KOPT-K1 (cell line): Measurements from ENCODE around the gene CHSY1.
"Not testable (repeated sequence)": the region's sequence is repeated elsewhere in the genome, so short reads cannot be mapped to it uniquely, and the experiment has no call there.

ENCODE experiments used
- H3K27ac ChIP-seq: fragments of 200-600 bp; sonication (generic); 2 replicates; pipeline ENCODE4 v1.5.1; 2016; ENCODE audit warnings: antibody characterized with exemption, mild to moderate bottlenecking, low read depth, low read length; ENCODE audit not compliant: poor library complexity, severe bottlenecking
- H3K36me3 ChIP-seq: fragments of 200-600 bp; sonication (generic); 2 replicates; pipeline ENCODE4 v1.5.1; 2017; ENCODE audit warnings: antibody characterized with exemption, mild to moderate bottlenecking, low read length, moderate library complexity; ENCODE audit not compliant: insufficient read depth
- H3K9me3 ChIP-seq: fragments of 200-600 bp; sonication (generic); 2 replicates; pipeline ENCODE4 v1.5.1; 2017; ENCODE audit warnings: antibody characterized with exemption, low read length, mild to moderate bottlenecking; ENCODE audit not compliant: insufficient read depth, poor library complexity, severe bottlenecking

The CHSY1 gene, protein sequence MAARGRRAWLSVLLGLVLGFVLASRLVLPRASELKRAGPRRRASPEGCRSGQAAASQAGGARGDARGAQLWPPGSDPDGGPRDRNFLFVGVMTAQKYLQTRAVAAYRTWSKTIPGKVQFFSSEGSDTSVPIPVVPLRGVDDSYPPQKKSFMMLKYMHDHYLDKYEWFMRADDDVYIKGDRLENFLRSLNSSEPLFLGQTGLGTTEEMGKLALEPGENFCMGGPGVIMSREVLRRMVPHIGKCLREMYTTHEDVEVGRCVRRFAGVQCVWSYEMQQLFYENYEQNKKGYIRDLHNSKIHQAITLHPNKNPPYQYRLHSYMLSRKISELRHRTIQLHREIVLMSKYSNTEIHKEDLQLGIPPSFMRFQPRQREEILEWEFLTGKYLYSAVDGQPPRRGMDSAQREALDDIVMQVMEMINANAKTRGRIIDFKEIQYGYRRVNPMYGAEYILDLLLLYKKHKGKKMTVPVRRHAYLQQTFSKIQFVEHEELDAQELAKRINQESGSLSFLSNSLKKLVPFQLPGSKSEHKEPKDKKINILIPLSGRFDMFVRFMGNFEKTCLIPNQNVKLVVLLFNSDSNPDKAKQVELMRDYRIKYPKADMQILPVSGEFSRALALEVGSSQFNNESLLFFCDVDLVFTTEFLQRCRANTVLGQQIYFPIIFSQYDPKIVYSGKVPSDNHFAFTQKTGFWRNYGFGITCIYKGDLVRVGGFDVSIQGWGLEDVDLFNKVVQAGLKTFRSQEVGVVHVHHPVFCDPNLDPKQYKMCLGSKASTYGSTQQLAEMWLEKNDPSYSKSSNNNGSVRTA

DNA sequence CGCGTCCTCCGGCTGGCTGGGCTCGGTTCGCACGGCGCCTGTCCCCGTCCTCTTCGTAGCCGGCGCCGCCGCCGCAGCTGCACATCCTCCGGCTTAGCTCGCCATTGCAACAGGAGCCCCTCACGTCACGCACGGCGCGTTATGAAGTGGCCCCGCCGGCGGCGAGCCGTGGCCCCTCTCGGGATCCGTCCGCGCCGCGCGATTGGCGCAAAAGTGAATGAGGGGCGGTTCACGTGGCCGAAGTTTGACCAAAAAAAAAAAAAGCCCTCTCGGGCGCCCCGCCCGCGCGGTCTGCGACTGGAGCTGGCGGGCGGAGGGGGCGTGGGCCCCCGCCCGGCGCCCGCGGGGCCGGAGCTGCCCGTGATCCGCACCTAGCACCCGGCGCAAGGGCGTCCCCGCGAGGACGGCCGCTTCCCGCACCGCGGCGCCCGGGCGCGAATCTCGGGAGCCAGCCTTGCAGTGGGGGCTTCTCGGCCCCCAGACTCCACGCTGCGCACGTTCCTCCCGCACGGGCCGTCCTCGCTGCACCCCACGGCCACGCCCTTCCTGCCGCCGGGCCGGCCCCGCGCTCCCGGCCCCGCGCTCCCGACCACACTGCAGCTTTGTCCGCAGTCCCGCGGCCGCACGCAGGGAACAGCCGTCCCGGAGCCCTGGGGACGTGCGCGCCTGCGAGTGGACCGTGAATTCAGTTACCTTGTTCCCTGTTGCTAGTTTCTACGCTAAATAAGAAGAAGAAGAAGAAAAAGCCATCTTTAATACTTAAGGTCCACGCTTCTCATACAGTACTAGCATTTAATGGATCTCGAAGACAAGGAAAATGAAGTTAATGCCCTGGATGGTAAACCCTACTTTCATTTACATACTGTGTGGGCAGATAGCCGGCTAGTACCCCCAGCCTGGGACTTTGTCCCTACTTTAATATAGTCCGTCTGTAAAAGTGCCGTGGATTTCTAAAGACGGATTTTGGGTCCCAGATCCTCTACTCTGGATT is at the start of gene CHSY1:
Gene CHSY1 (minus strand): TSS at position 219 of the 991 bp plus-strand sequence. CDS start 592 bp downstream, outside the sequence.
- H3K27ac ChIP-seq = peak within 1 kb of the TSS; percentile 67

GRCh38 chr15:101296418-101297405 is 44.9 kb upstream of the CHSY1 start:
- Histone ChIP-seq H3K9me3 (no peaks in the 10 kb centered on the region), H3K27ac (no peak overlapping the region), H3K36me3 (peaks cover 15% of the 10 kb centered on the region)

More for the DNA sequence above, at the start of gene CHSY1:
- no peaks in the 10 kb centered on the region for H3K9me3 ChIP-seq
- H3K36me3 ChIP-seq = peaks cover 12% of the 10 kb centered on the region; the same call in 1 of the 2 replicates

DNA sequence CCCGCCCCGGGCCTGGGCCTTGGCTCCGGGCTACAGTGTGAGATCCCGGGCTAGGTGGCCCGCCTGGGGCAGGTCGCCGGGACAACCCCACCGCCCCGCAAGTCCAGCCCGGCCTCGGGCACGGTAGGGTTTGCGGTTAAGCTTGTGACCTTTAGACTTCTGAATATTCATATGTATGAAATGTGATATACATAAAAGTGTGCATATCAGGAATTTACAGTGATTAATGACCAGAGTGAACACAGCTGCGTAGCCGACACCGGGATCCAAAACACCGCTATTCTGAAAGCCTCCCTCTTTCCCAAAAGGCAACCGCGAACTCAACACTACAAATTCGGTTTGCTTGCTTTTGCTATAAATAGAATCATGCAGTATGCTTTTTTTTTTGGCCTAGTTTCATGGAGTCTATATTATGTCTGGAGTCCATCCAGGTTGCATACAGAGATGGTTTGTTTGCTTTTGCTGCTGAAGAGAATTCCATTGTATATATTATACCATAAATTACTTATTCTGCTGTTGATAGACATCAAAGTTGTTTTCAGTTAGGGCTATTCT is 43.8 kb upstream of the CHSY1 start:
- Histone ChIP-seq H3K36me3 (peaks cover 25% of the 10 kb centered on the region), H3K9me3 (no peaks in the 10 kb centered on the region), H3K27ac (peak overlapping the region; percentile 91)

GRCh38 chr15:101294731-101295606 is 43.1 kb upstream of the CHSY1 start, which contains the start of gene SNRPA1:
TSS of gene SNRPA1 (minus strand) at chr15:101295248. CDS start at chr15:101295178, 70 bp downstream.
- H3K9me3 ChIP-seq = no peaks in the 10 kb centered on the region
- H3K36me3 ChIP-seq = peaks cover 33% of the 10 kb centered on the region
- H3K27ac ChIP-seq = peak within 1 kb of the TSS; percentile 91

DNA sequence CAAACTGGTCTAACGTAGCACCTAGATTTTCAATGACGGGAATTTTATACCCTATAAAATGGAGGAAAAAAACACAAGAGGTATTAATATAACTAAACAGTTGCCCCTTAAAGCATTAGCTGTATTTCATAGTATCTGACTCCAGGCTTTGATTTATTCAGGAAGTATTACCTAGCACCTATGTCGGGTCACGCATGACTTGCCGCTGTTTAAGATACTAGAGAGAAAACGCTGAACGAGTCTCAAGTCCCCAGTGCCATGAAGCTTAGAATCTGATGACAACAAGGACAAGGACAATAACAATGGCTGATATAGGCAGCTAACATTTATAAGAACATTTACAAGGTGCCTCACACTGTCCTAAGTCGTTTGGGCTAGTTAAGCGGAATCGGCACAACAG is 41.3 kb upstream of the CHSY1 start:
- no peaks in the 10 kb centered on the region for H3K9me3 ChIP-seq
- peaks cover 51% of the 10 kb centered on the region for H3K36me3 ChIP-seq
- H3K27ac ChIP-seq = no peak overlapping the region

GRCh38 chr15:101288905-101289513 is 37.2 kb upstream of the CHSY1 start:
- Histone ChIP-seq H3K9me3 (no peaks in the 10 kb centered on the region), H3K36me3 (peaks cover 92% of the 10 kb centered on the region), H3K27ac (no peak overlapping the region)

DNA sequence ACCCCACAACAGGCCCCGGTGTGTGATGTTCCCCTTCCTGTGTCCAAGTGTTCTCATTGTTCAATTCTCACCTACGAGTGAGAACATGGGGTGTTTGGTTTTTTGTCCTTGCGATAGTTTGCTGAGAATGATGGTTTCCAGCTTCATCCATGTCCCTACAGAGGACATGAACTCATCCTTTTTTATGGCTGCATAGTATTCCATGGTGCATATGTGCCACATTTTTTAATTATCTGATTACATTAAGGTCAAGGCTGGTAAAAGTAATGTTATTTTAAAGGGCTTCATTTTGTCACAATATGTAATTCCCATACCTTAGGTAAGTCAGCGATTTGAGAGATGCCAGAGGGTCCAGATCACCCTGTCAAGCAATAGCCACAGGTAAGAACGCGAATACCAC is 35.5 kb upstream of the CHSY1 start:
- peaks cover 100% of the 10 kb centered on the region for H3K36me3 ChIP-seq
- not testable (repeated sequence) for H3K27ac ChIP-seq, H3K9me3 ChIP-seq

GRCh38 chr15:101286471-101287114 is 34.7 kb upstream of the CHSY1 start:
- no peaks in the 10 kb centered on the region for H3K9me3 ChIP-seq
- peaks cover 100% of the 10 kb centered on the region for H3K36me3 ChIP-seq
- no peak overlapping the region for H3K27ac ChIP-seq

DNA sequence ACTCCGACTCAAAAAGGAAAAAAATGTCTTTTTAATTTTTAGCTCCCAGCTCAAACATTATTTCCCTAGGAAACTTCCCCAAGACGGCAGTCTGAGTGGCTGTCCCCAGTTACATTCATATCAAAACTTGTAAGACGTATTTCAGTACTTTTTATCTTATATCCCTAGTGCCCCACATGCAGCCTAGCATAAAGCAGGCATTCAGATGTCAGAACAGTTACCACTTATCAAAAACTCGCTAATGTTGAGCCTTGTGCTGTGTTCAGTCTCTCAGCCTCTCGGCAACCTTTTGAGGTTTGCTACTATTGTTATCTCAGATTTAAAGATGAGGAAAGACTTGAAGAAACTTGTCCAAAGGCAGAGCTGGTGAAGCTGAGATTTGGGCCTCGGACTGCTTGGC is 32.1 kb upstream of the CHSY1 start:
- Histone ChIP-seq H3K9me3 (no peaks in the 10 kb centered on the region), H3K27ac (no peak overlapping the region), H3K36me3 (peaks cover 96% of the 10 kb centered on the region)

DNA sequence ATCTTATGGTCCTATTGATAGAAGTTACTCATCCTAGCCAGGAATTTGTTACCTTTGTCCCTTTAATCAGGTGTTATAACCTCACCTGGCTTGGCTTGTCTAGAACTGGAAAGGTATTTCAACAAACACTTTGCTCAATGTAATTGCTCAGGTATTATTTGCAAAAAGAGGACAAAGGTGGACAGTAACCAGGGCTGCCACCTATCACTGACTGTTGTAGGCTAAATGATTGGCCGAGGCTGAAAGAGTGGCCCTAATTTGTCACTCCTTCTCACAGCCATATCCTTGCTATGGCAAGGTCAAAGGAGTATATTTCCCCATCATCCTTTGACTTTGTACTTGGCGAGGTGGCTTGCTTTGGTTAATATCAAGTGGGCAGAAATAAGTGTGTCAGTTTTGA is 28.2 kb upstream of the CHSY1 start:
- Histone ChIP-seq H3K36me3 (peaks cover 66% of the 10 kb centered on the region), H3K9me3 (no peaks in the 10 kb centered on the region), H3K27ac (no peak overlapping the region)

GRCh38 chr15:101277943-101278564 is 26.2 kb upstream of the CHSY1 start:
- H3K9me3 ChIP-seq = no peaks in the 10 kb centered on the region
- H3K36me3 ChIP-seq = peaks cover 66% of the 10 kb centered on the region
- no peak overlapping the region for H3K27ac ChIP-seq
